ENCODE data around the gene ARMH3.
"Not testable (repeated sequence)": the region's sequence is repeated elsewhere in the genome, so short reads cannot be mapped to it uniquely, and the experiment has no call there.

ARMH3 gene

GRCh38 chr10:102045292-102045691 is 10.7 kb downstream of the ARMH3 start:
- DNase-seq (ENCODE audit: low read depth) = no peak

DNA sequence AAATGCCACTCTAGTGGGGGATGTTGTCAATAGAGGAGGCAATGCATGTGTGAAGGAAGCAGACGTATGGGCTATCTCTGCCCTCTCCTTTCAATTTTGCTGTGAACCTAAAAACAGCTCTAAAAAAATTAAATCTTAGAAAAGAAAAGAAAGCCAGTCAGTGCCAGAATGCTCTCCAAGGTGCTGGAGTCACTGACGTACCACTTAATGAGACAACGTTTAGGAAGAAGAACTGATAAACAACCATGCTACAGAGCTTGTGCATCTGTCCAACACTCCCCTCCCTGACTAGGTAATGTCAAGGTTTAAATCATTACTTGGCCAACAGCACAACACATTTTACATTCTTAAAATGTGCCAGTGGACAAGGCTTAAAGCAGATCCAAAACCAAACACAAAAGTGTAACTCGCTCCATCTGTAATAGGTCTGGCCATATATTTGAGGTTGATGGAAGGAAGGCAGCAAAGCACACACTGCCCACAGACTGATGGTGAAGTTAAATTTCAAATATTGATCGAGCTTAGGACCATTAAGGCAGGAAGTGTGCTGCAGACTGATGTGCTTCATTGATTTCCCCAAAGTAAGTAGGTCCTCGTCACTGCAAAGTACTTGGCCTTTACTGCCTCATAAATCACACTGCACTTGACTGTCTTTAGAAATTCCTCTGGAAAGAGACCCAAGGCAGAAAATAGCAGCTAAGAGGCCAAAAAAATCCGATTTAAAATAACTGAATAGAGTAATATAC is 15.5 kb downstream of the ARMH3 start:
- no peak for DNase-seq (ENCODE audit: low read depth)

- DNase-seq (ENCODE audit: low read depth) = no peak
These were observed 17.6 kb downstream of the ARMH3 start for GRCh38 chr10:102038410-102038809.

DNA sequence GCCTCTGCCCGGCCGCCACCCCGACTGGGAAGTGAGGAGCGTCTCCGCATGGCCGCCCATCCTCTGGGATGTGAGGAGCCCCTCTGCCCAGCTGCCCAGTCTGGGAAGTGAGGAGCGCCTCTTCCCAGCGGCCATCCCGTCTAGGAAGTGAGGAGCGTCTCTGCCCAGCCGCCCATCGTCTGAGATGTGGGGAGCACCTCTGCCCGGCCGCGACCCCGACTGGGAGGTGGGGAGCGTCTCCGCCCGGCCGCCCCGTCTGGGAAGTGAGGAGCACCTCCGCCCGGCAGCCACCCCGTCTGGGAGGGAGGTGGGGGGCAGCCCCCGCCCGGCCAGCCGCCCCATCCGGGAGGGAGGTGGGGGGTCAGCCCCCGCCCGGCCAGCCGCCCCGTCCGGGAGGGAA is 20.2 kb downstream of the ARMH3 start:
- not testable (repeated sequence) for DNase-seq (ENCODE audit: low read depth)

- no peak for DNase-seq (ENCODE audit: low read depth)
These were observed 22.2 kb downstream of the ARMH3 start for GRCh38 chr10:102033787-102034186.

DNA sequence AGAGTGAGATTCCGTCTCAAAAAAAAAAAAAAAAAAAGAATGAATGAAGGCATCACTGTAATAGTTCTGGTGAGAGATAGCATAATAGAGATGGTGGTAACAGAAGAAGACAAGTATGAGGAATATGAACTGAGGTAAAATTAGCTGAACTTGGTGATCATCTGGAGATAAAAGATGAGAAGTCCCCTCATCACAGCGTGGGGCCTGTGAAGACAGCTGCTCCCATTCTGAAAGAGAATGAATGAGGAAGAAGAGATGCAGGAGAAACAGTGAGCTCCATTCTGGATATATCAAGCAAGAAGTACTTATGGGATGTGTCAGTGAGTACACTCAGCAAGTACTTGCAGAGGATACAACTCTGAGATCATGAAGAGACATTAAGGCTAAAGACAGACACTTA is 28.7 kb downstream of the ARMH3 start:
- no peak for DNase-seq (ENCODE audit: low read depth)

DNA sequence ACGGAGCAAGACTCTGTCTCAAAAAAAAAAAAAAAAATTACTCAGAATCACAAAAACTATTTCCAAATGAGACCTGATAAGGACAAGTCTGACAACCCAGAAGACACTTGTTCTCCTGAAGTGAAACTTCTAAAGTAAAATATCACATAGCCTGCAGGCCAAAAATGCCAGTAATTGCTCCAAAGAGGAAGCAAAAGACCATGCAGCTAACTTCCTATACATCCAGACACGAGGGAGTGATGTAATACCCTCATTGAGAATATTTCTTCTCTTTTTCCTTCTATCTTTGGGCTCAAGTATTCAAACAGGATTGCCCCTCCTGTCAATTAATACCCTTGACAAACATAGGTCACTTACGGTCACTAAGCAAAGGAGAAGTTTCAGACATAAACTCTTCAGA is 31.2 kb downstream of the ARMH3 start:
- no peak for DNase-seq (ENCODE audit: low read depth)

- DNase-seq (ENCODE audit: low read depth) = no peak
These were observed 35.0 kb downstream of the ARMH3 start for GRCh38 chr10:102020938-102021337.

DNA sequence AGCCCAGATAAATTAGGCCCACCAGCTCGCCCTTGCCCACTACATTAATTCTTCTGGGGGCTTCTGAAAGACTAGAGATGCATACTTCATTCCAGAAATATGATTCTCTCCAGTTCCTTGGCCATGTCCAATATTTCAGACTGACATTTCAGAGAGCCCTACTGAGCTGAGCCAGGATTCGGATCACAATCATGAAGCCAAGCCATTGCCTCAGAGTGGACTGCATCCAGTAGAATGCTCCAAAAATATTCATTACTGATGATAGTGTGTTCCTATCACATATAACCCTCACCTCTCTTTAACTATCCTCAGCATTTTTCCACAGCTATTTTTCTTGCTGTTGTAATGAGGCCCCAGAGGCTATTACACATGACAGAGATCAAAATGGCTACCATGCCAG is 38.7 kb downstream of the ARMH3 start:
- no peak for DNase-seq (ENCODE audit: low read depth)

GRCh38 chr10:102016416-102016815 is 39.6 kb downstream of the ARMH3 start:
- no peak for DNase-seq (ENCODE audit: low read depth)

DNA sequence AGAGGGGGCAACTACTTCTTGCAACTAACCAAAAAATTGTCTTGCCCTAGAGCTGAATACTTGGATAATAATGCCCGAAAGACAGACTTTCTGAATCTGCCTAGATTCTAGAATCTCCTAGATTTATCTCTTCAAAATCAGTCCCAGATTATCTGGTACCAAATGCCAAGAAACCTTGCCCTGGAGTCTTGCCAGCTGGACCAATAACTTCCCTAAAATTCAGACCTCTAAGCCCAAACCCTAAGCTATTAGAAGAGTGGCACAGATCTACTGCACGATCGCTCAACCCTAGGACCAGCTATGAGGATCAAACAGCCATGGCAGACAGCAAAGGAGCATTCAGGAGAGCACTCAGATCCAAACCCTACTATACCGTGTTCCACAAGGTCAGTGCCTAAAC is 45.0 kb downstream of the ARMH3 start:
- DNase-seq (ENCODE audit: low read depth) = no peak

GRCh38 chr10:102009801-102010425 is 46.1 kb downstream of the ARMH3 start:
- peak; percentile 84 for DNase-seq (ENCODE audit: low read depth)

- no peak for DNase-seq (ENCODE audit: low read depth)
These were observed 48.2 kb downstream of the ARMH3 start for GRCh38 chr10:102007796-102008195.

DNA sequence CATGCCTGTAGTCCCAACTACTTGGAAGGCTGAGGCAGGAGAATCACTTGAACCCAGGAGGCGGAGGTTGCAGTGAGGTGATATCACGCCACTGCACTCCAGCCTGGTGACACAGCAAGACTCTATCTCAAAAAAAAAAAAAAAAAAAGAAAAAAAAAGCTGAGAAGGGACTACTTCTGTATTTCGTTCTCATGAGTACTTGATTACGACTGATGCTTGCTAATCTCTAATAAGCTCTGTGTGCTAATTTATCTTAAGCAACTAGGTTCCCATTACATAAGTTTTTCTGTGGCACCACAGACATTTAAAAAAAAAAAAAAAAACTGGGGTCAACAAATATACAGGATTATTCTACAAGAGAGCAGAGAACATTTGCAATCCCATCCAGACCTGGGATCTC is 48.9 kb downstream of the ARMH3 start:
- not testable (repeated sequence) for DNase-seq (ENCODE audit: low read depth)

- no peak for DNase-seq (ENCODE audit: low read depth)
These were observed 51.6 kb downstream of the ARMH3 start for GRCh38 chr10:102004376-102004775.

GRCh38 chr10:102003541-102003940 is 52.4 kb downstream of the ARMH3 start:
- peak; percentile 89 for DNase-seq (ENCODE audit: low read depth)

GRCh38 chr10:102001435-102002068 is 54.4 kb downstream of the ARMH3 start:
- no peak for DNase-seq (ENCODE audit: low read depth)

DNA sequence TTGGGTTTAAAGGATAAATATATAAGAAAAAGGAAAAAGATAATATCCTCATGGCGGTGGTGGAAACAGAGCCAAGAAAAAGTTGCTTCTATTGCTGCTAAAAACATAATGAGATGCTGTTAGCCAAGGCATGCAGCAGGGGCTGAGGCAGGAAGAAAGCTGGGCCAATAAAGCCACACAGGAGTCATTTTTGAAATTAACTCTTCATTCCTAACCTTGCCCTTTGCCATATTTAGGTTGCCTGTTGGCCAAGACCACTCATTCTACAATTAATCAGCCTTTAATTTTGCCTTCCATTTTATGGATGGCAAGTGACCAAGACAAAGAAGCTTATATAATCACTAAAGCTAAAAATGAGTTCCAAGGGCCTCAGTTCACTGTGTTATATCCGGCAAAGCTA is 58.2 kb downstream of the ARMH3 start:
- no peak for DNase-seq (ENCODE audit: low read depth)

GRCh38 chr10:101995451-101996063 is 60.4 kb downstream of the ARMH3 start:
- no peak for DNase-seq (ENCODE audit: low read depth)

DNA sequence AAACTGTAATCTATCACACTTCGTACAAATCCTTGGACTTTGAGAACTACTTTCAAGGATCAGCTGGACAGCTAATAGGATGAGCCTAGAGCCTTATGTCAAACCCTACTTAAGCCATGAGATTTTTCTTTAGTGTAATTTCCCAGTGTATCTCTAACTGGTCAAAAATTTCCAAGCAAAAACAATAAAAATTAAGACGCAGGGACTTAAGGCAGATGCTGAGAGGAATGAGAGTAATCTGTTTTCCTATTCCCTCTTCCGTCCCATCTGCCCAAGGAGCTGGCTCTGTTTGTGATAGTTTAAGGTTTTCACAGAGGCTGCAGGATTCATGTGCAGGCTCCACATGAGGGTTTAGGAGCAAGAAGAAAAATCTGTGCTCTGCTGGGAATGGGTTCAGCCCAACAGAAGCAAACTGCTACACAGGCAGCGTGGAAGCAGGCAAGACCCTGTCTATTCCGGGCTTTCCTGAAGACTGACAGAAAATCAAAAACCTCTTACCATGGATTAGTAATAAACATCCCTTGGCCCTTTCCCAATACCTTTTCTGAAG is 62.2 kb downstream of the ARMH3 start:
- no peak for DNase-seq (ENCODE audit: low read depth)

DNA sequence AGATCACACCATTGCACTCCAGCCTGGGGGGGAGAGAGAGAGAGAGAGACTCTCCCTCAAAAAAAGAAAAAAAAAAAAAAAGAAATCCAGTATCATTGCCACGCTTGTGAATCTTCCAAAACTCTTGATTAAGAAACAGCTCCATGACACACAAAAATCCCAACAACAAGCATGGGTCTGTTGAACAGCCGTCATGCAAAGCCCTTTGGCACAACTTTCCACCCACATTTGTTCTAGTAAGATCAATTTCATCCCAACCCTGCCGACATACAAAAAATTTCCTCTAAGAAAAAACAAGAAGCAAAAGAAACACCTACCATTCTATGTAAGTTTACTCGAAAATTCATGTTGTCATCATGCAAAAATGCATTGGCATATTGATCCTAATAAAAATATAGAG is 62.8 kb downstream of the ARMH3 start:
- peak; percentile 58 for DNase-seq (ENCODE audit: low read depth)

GRCh38 chr10:101987136-101987535 is 68.8 kb downstream of the ARMH3 start:
- no peak for DNase-seq (ENCODE audit: low read depth)

DNA sequence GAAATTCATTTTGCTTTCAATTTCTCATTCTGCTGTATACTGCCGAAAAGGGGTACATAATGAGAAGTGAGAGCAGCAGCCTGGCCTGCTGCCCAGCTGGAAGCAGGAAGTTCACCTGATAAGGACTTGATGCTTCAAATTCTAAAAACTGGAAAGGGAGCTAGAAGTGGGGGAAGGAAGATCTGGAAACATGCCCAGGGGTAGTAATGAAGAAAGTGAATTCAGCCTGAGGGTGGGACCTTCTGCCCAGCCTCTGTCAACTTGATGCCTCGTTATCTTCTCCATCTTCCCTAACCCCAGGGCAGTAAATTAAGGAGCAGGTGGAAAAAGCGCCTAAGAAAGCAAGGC is 69.4 kb downstream of the ARMH3 start:
- no peak for DNase-seq (ENCODE audit: low read depth)

All from fibroblast of gingiva (primary cell).